Inferior parietal cortex (tissue), 1 donor: ENCODE results near the gene CCT5.

Experiments
- DNase-seq: peaks from one replicate; pipeline ENCODE4 v3.0.0-alpha.2; 2016; ENCODE audit errors: extremely low spot score

The CCT5 gene

GRCh38 chr5:10249948-10250805 is at the start of gene CCT5:
CCT5 (plus strand) TSS chr5:10250280; CDS start chr5:10250341, 61 bp downstream.
- DNase-seq: peak; percentile 99

GRCh38 chr5:10201223-10201868 is 48.7 kb upstream of the CCT5 start:
- no peak for DNase-seq

- no peak for DNase-seq
These were observed 47.8 kb upstream of the CCT5 start for GRCh38 chr5:10202089-10202910.

- no peak for DNase-seq
These were observed 41.1 kb upstream of the CCT5 start for GRCh38 chr5:10209004-10209403.

GRCh38 chr5:10213316-10213715 is 36.8 kb upstream of the CCT5 start:
- no peak for DNase-seq

GRCh38 chr5:10214041-10214440 is 36.0 kb upstream of the CCT5 start:
- DNase-seq: no peak

GRCh38 chr5:10215366-10215765 is 34.7 kb upstream of the CCT5 start:
- DNase-seq: no peak

- DNase-seq: no peak
These were observed 34.0 kb upstream of the CCT5 start for GRCh38 chr5:10216107-10216506.

GRCh38 chr5:10218658-10219057 is 31.4 kb upstream of the CCT5 start:
- DNase-seq: no peak

GRCh38 chr5:10219068-10219467 is 31.0 kb upstream of the CCT5 start:
- no peak for DNase-seq

- peak; percentile 17 for DNase-seq
These were observed 29.8 kb upstream of the CCT5 start for GRCh38 chr5:10220248-10220647.

GRCh38 chr5:10222326-10222725 is 27.8 kb upstream of the CCT5 start:
- DNase-seq: no peak

GRCh38 chr5:10227379-10227778 is 22.7 kb upstream of the CCT5 start:
- DNase-seq: no peak

- no peak for DNase-seq
These were observed 21.8 kb upstream of the CCT5 start for GRCh38 chr5:10228288-10228687.

GRCh38 chr5:10229306-10230048 is 20.6 kb upstream of the CCT5 start:
- no peak for DNase-seq

GRCh38 chr5:10232386-10232785 is 17.7 kb upstream of the CCT5 start:
- no peak for DNase-seq

- no peak for DNase-seq
These were observed 17.1 kb upstream of the CCT5 start for GRCh38 chr5:10233011-10233410.

- peak; percentile 30 for DNase-seq
These were observed 16.6 kb upstream of the CCT5 start for GRCh38 chr5:10233505-10233904.

- no peak for DNase-seq
These were observed 14.7 kb upstream of the CCT5 start for GRCh38 chr5:10235350-10235749.

GRCh38 chr5:10243660-10244240 is 6.3 kb upstream of the CCT5 start:
- no peak for DNase-seq

GRCh38 chr5:10244342-10244944 is 5.6 kb upstream of the CCT5 start:
- DNase-seq: no peak
